Ovary (tissue), 3 donors: Measurements from ENCODE around the gene GPC6.

Experiments used
- CTCF ChIP-seq, 3 donors: fragments of 450-650 bp in 2 of 3; fragments of 200-600 bp in 1 of 3; IDR thresholded peaks; one replicate each; pipeline versions ENCODE4 v1.5.1 to v1.8.0; 2016 to 2022; ENCODE audit warnings: antibody characterized with exemption in 3 of 3, mild to moderate bottlenecking in 1 of 3
- EP300 ChIP-seq: sonication (generic); formaldehyde crosslinking; IDR thresholded peaks from one replicate; pipeline ENCODE4 v1.6.1; 2017; ENCODE audit warnings: antibody characterized with exemption
- donor health status: DM: no; HTN: no; CAD: no.

- TF ChIP-seq CTCF (IDR thresholded peaks at IDR 0.05) (no peak), EP300 (no peak)
Measured at GRCh38 chr13:93226623-93227279, at the start of gene GPC6.
